ENCODE measurements around the gene KCNF1.

Gene KCNF1

DNA sequence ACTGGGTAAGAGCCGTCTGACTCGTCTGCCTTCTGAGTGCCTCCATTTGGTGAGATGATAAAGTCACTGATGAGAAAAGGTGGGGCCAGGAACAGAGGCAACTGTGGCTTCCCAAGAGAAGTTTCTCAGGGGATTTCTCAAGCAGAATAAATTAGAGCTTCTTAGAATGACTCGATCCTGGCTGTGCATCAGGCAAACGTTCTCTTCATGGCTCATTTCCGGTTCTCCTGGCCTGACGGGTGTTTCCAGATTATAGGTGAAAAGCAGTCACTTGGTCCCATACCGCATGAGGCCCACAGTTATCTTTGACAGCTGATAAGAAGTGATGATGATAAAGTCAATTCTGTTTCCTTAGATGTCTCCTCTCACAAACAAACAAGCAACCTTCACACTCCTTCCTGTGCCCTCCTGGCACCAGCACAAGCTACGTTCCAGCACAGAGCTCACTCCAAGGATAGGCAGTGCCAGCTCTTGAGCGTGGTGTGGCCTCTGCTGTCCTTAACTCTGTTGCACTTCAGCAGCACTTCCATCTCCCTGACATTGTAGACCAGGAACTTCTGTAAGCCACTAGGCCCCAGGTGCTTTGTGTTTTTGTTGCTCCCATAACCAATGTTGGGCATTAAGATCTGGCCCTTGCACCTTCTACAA, 37.8 kb upstream of the KCNF1 start:
- H3K4me3 ChIP-seq (ENCODE audit: low read depth, low read length): no peak overlapping the region
- no peak for DNase-seq (ENCODE audit: low read depth)

DNA sequence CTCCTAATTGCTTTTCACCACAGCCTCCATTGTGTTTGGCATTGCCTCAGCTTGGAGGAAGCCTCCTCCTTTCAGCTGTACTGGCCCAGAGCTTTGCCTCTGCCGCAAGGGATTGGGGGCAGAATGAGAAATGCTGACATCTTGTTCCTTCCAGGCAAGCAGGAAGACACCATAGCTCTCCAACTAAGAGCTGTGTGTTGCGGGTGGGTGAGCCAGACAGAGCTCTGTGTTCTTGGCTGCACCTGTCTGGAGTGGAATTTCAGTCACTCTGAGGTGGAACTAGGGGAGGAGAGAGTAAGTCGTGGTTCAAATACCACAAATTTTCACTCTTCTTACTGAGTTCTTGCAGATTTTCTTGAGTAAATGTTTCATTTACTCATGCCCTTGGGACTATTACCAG, 36.6 kb upstream of the KCNF1 start:
- TF ChIP-seq, protein P1, sequence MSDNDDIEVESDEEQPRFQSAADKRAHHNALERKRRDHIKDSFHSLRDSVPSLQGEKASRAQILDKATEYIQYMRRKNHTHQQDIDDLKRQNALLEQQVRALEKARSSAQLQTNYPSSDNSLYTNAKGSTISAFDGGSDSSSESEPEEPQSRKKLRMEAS (IDR thresholded peaks at IDR 0.05; ENCODE audit: low read depth, low read length): no peak
- TF ChIP-seq, protein P2, sequence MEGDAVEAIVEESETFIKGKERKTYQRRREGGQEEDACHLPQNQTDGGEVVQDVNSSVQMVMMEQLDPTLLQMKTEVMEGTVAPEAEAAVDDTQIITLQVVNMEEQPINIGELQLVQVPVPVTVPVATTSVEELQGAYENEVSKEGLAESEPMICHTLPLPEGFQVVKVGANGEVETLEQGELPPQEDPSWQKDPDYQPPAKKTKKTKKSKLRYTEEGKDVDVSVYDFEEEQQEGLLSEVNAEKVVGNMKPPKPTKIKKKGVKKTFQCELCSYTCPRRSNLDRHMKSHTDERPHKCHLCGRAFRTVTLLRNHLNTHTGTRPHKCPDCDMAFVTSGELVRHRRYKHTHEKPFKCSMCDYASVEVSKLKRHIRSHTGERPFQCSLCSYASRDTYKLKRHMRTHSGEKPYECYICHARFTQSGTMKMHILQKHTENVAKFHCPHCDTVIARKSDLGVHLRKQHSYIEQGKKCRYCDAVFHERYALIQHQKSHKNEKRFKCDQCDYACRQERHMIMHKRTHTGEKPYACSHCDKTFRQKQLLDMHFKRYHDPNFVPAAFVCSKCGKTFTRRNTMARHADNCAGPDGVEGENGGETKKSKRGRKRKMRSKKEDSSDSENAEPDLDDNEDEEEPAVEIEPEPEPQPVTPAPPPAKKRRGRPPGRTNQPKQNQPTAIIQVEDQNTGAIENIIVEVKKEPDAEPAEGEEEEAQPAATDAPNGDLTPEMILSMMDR (IDR thresholded peaks at IDR 0.05; ENCODE audit: low read depth, low read length): no peak
- TF ChIP-seq MYC (IDR thresholded peaks at IDR 0.05; ENCODE audit: low read depth, low read length) (no peak), POLR2A (IDR thresholded peaks at IDR 0.05; ENCODE audit: extremely low read depth, insufficient read length) (no peak)
- no peak for DNase-seq (ENCODE audit: low read depth)
- H3K4me3 ChIP-seq (ENCODE audit: low read depth, low read length): no peak overlapping the region

More for the DNA sequence above, 37.8 kb upstream of the KCNF1 start:
- TF ChIP-seq POLR2A (IDR thresholded peaks at IDR 0.05; ENCODE audit: extremely low read depth, insufficient read length): no peak
- TF ChIP-seq, protein P2 (IDR thresholded peaks at IDR 0.05; ENCODE audit: low read depth, low read length): no peak
- TF ChIP-seq, protein P1 (IDR thresholded peaks at IDR 0.05; ENCODE audit: low read depth, low read length): no peak
- TF ChIP-seq MYC (IDR thresholded peaks at IDR 0.05; ENCODE audit: low read depth, low read length): no peak

DNA sequence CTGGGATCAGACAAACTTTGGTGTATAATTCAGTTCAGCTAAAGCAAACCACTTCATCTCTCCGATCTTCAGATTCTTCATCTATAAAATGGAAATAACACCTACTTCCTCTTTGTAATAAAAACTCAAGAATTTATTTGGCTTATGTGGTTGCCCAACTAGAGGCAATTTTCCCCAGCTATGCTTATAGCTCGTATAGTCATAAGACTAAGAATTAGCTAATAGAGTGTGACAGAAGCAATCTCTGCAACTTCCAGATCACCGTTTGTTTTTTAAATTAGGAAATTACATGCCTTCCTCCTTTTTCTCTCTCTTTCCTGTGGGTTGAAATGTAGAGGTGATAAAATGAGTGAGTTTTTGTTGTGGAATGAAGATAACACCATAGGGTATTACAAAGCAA, 35.3 kb upstream of the KCNF1 start:
- DNase-seq (ENCODE audit: low read depth): peak; percentile 35
- no peak overlapping the region for H3K4me3 ChIP-seq (ENCODE audit: low read depth, low read length)
- no peak for TF ChIP-seq POLR2A (IDR thresholded peaks at IDR 0.05; ENCODE audit: extremely low read depth, insufficient read length)
- TF ChIP-seq, protein P2 (IDR thresholded peaks at IDR 0.05; ENCODE audit: low read depth, low read length): no peak

DNA sequence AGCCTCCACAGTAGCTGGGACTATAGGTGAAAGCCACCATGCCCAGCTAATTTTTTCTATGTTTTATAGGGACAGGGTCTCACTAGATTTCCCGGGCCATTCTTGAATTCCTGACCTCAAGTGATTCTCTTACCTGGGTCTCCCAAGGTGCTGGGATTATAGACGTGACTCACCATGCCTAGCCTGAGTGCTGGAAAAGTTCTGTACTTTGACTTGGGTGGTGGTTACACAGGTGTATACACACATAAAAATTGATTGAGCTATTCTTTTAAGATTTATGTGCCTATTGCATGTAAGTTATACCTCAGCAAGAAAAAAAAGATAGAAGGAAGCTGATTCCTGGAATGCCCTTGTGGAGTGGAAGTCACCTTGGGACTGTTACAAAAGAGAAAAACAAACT, 34.8 kb upstream of the KCNF1 start:
- no peak overlapping the region for H3K4me3 ChIP-seq (ENCODE audit: low read depth, low read length)
- no peak for DNase-seq (ENCODE audit: low read depth)
- TF ChIP-seq, protein P1 (IDR thresholded peaks at IDR 0.05; ENCODE audit: low read depth, low read length): no peak
- TF ChIP-seq, protein P2 (IDR thresholded peaks at IDR 0.05; ENCODE audit: low read depth, low read length): no peak
- TF ChIP-seq POLR2A (IDR thresholded peaks at IDR 0.05; ENCODE audit: extremely low read depth, insufficient read length) (no peak), MYC (IDR thresholded peaks at IDR 0.05; ENCODE audit: low read depth, low read length) (no peak)

DNA sequence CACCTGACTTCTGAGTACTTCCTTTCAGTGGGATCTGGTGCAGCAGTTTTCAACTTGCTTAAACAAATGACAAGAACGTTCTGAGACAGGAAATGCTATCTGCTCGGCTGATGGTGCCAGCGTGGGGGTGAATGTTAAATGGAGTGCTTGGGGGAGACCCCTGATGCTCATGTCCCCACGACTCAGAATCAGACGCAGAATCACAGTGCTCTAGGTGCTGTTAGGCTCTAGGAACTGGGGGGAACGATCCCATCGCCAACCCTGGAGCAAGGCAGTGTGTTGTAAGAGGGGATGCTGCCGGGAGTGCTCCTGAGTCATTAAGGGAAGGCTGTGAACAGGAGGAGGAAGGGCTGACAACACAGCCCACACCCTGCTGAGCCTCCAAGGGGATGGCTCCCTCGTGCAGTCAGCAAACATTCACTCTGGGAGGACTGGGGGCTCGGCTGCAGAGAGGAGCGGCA, 34.1 kb upstream of the KCNF1 start:
- H3K4me3 ChIP-seq (ENCODE audit: low read depth, low read length): no peak overlapping the region
- no peak for DNase-seq (ENCODE audit: low read depth)
- TF ChIP-seq MYC (IDR thresholded peaks at IDR 0.05; ENCODE audit: low read depth, low read length) (no peak), POLR2A (IDR thresholded peaks at IDR 0.05; ENCODE audit: extremely low read depth, insufficient read length) (no peak)
- TF ChIP-seq, protein P1 (IDR thresholded peaks at IDR 0.05; ENCODE audit: low read depth, low read length): no peak
- TF ChIP-seq, protein P2 (IDR thresholded peaks at IDR 0.05; ENCODE audit: low read depth, low read length): no peak

Measured in NB4 (cell line).